Progenitor cell of endocrine pancreas (in vitro differentiated cells): ENCODE measurements around the gene STARD7. TPM values are rescaled to one million over a fixed set of nuclear protein-coding genes. Genes with fewer than 3 reads are reported as not detected.

ENCODE experiments used
- DNase-seq: peaks from one replicate; pipeline ENCODE4 v3.0.0; 2021; ENCODE audit warnings: low spot score; ENCODE audit not compliant: unreplicated experiment
- H3K27ac Mint-ChIP-seq: 2 replicates; pipeline ENCODE4 v1.8.0; 2021; ENCODE audit warnings: mild to moderate bottlenecking, moderate library complexity, mixed read lengths
- H3K27me3 Mint-ChIP-seq: 2 replicates; pipeline ENCODE4 v1.8.0; 2021; ENCODE audit warnings: mixed read lengths
- H3K36me3 Mint-ChIP-seq: 2 replicates; pipeline ENCODE4 v1.8.0; 2022; ENCODE audit warnings: mixed read lengths; ENCODE audit not compliant: insufficient read depth
- H3K4me1 Mint-ChIP-seq: 2 replicates; pipeline ENCODE4 v1.8.0; 2021; ENCODE audit warnings: low read depth, mixed read lengths
- H3K4me3 Mint-ChIP-seq: 2 replicates; pipeline ENCODE4 v1.8.0; 2021; ENCODE audit warnings: low read depth, mild to moderate bottlenecking, moderate library complexity, mixed read lengths
- H3K9me3 Mint-ChIP-seq: 2 replicates; pipeline ENCODE4 v1.8.0; 2021; ENCODE audit warnings: low read depth, mixed read lengths
- CTCF ChIP-seq: fragments of 200-600 bp; sonication (generic); IDR thresholded peaks from one replicate; pipeline ENCODE4 v1.5.0; 2021; ENCODE audit warnings: antibody characterized with exemption, mild to moderate bottlenecking; ENCODE audit not compliant: unreplicated experiment
- total RNA-seq: library from RNA; stranded (reverse); gene quantifications from 2 replicates; pipeline ENCODE4 v1.2.1, GENCODE V29; 2021

The STARD7 gene
- total RNA-seq, 1 donor from 2014 or later, result 118 TPM

GRCh38 chr2:96170626-96171025 is 38.0 kb downstream of the STARD7 start:
- DNase-seq, result no peak
- no peaks in the 10 kb centered on the region for H3K36me3 Mint-ChIP-seq
- no peaks in the 10 kb centered on the region for H3K4me1 Mint-ChIP-seq
- peaks cover 7% of the 10 kb centered on the region for H3K9me3 Mint-ChIP-seq
- H3K27ac Mint-ChIP-seq, result no peak overlapping the region
- TF ChIP-seq CTCF, result no peak
- H3K4me3 Mint-ChIP-seq, result no peak overlapping the region
- peaks cover 3% of the 10 kb centered on the region for H3K27me3 Mint-ChIP-seq

DNA sequence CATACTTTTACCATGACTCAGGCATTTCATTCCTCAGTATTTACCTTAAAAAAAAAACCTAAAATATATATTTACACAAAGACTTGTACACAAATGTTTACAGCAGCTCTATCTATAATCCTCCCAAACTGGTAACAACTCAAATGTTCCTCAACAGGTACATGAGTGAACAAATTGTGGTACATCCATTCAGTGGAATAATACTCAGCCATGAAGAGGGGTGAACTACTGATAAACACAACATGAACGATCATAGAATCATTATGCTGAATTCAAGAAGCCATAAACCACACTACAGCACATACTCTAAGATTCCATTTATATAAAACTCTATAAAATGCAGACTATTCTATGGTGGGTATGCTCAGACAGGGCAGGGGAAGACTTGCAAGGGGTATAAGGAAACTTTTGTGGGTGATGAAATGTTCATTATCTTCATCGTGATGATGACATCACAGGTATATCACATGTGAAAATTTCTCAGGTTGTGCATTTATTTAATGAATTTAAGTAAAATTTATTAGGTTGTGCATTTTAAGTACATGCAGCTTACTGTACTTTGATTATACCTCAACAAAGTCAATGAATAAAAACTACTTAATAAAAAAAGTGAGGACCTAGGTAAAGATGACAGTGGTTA is 38.6 kb downstream of the STARD7 start:
- no peak for TF ChIP-seq CTCF
- Mint-ChIP-seq H3K27ac (no peak overlapping the region), H3K9me3 (peaks cover 7% of the 10 kb centered on the region), H3K27me3 (peaks cover 3% of the 10 kb centered on the region), H3K4me3 (no peak overlapping the region), H3K4me1 (no peaks in the 10 kb centered on the region), H3K36me3 (no peaks in the 10 kb centered on the region)
- no peak for DNase-seq

- no peaks in the 10 kb centered on the region for H3K4me1 Mint-ChIP-seq
- H3K4me3 Mint-ChIP-seq, result no peak overlapping the region
- H3K9me3 Mint-ChIP-seq, result peaks cover 7% of the 10 kb centered on the region
- no peak for DNase-seq
- no peak overlapping the region for H3K27ac Mint-ChIP-seq
- no peak for TF ChIP-seq CTCF
- H3K27me3 Mint-ChIP-seq, result peaks cover 3% of the 10 kb centered on the region
- H3K36me3 Mint-ChIP-seq, result no peaks in the 10 kb centered on the region
Measured at GRCh38 chr2:96167407-96168013, 41.1 kb downstream of the STARD7 start.

- H3K9me3 Mint-ChIP-seq, result peaks cover 8% of the 10 kb centered on the region
- H3K27me3 Mint-ChIP-seq, result peaks cover 7% of the 10 kb centered on the region
- no peak for DNase-seq
- no peak for TF ChIP-seq CTCF
- peaks cover 3% of the 10 kb centered on the region for H3K4me1 Mint-ChIP-seq
- H3K27ac Mint-ChIP-seq, result no peak overlapping the region
- no peak overlapping the region for H3K4me3 Mint-ChIP-seq
- no peaks in the 10 kb centered on the region for H3K36me3 Mint-ChIP-seq
Measured at GRCh38 chr2:96164459-96165184, 44.0 kb downstream of the STARD7 start.

DNA sequence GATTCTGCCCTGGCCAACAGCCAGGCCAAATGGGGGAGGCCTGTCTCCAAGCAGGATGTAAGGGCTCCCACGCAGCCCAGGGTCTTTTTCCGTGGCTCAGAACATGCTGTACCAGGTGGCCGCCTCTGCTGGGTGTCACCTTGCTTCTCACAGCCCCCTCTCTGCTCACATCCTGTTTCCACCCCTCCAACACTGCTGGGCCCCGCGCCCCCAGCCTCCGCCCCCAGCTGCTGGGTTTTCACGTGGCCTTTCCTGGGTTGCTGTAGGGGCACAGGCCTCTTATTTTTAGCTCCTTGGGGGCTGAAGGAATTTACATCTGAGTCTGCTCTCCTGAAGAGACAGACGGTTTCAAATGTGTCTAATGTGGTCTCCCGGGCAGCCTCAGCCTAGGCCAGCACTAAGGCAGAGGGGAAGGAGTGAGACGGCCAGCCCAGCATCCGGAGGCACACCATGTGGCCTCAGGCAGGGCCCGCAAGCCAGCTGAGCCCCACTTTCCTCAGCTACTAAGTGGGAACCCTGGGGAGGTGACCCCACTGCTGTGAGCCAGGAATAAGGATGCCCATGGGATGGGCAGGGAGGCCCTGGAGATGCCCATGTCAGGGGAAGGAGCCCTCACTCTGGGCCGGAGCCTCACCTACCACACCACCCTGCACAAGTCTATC is 44.7 kb downstream of the STARD7 start:
- TF ChIP-seq CTCF, result no peak
- peaks cover 5% of the 10 kb centered on the region for H3K9me3 Mint-ChIP-seq
- no peak overlapping the region for H3K27ac Mint-ChIP-seq
- DNase-seq, result no peak
- peaks cover 3% of the 10 kb centered on the region for H3K4me1 Mint-ChIP-seq
- H3K27me3 Mint-ChIP-seq, result peaks cover 13% of the 10 kb centered on the region
- H3K36me3 Mint-ChIP-seq, result no peaks in the 10 kb centered on the region
- no peak overlapping the region for H3K4me3 Mint-ChIP-seq
